ENCODE data around the gene CFAP61. TPM values are rescaled to one million over a fixed set of nuclear protein-coding genes. Genes with fewer than 3 reads are reported as not detected.

CFAP61 gene
- total and polyA plus RNA-seq, 9 of the 15 experiments (the other 6 are each of a cell fraction or from before 2014, with no cell fraction given), result 0.11 TPM; not detected in 8

GRCh38 chr20:20052074-20052970 lies at the start of gene CFAP61, which contains the start of gene CRNKL1 (continued):
- no peak for TF ChIP-seq SMARCB1 (IDR thresholded peaks at IDR 0.05; ENCODE audit: insufficient read length, low read depth)
- TF ChIP-seq KHSRP (IDR thresholded peaks at IDR 0.05), result no peak
- no peak for TF ChIP-seq ZNF318 (IDR thresholded peaks at IDR 0.05; ENCODE audit: borderline replicate concordance in 1 of 2, low read depth in 1 of 2)
- no peak for TF ChIP-seq ZNF197 (CRISPR knock-in tag; IDR thresholded peaks at IDR 0.05; ENCODE audit: low read depth)
- no peak for TF ChIP-seq SIRT6 (IDR thresholded peaks at IDR 0.05; ENCODE audit: low read depth, low read length)
- TF ChIP-seq RNF2 (IDR thresholded peaks at IDR 0.05), result no peak
- no peak for TF ChIP-seq ZNF24 (IDR thresholded peaks at IDR 0.05)
- TF ChIP-seq CREM (IDR thresholded peaks at IDR 0.05; ENCODE audit: low read depth), result peak; percentile 69
- no peak for TF ChIP-seq MED1 (CRISPR knock-in tag; IDR thresholded peaks at IDR 0.05; ENCODE audit: borderline replicate concordance)
- TF ChIP-seq ESRRA (IDR thresholded peaks at IDR 0.05; ENCODE audit: borderline replicate concordance, low read depth), result 0 out of 2 replicates have a peak, but pooled peaks have one; percentile 27
- TF ChIP-seq POLR2AphosphoS2 (IDR thresholded peaks at IDR 0.05; ENCODE audit: low read length), result no peak
- peak; percentile 84 to 92 for TF ChIP-seq E2F6 (IDR thresholded peaks at IDR 0.05; ENCODE audit: borderline replicate concordance in 1 of 2, extremely low read depth in 1 of 2, insufficient read depth in 1 of 2, insufficient read length in 1 of 2, low read depth in 1 of 2, low read length in 1 of 2, poor library complexity in 1 of 2, severe bottlenecking in 1 of 2)
- TF ChIP-seq POLR3A (IDR thresholded peaks at IDR 0.05; ENCODE audit: borderline replicate concordance, extremely low read depth, insufficient read depth, insufficient read length), result no peak
- no peak for TF ChIP-seq RUNX1 (IDR thresholded peaks at IDR 0.05; ENCODE audit: low read depth)
- TF ChIP-seq ILK (tag; IDR thresholded peaks at IDR 0.05; ENCODE audit: borderline replicate concordance, low read depth), result no peak
- peak; percentile 62; the same call in 1 of the 2 replicates for TF ChIP-seq TFAP4 (CRISPR knock-in tag; IDR thresholded peaks at IDR 0.05; ENCODE audit: borderline replicate concordance)
- TF ChIP-seq OTX1 (CRISPR knock-in tag; IDR thresholded peaks at IDR 0.05), result no peak
- no peak for TF ChIP-seq ZEB2 (IDR thresholded peaks at IDR 0.05)
